Adipose tissue (tissue), 3 donors: ENCODE data around the gene IL19. TPM values are rescaled to one million over a fixed set of nuclear protein-coding genes. Genes with fewer than 3 reads are reported as not detected.
"Not testable (repeated sequence)": the region's sequence is repeated elsewhere in the genome, so short reads cannot be mapped to it uniquely, and the experiment has no call there.

Experiments
- H3K27ac ChIP-seq: one replicate; pipeline ENCODE4 v1.5.1; 2013; ENCODE audit warnings: low read depth, low read length
- WGBS, 3 donors: extraction: QIAGEN DNeasy Blood & Tissue Kit; methylation state at CpG; one replicate each; pipeline ENCODE4 v1.1.7; 2013; 5-methylcytosine and 5-hydroxymethylcytosine counted together
- polyA plus RNA-seq, 3 donors: library from polyadenylated mRNA; stranded (reverse); fragments of 200-250 nt; gene quantifications; one replicate each; pipeline ENCODE4 v1.2.3, GENCODE V29; 2013
- donor health status: healthy with polysubstance abuse.
- donor health status: Bipolar disorder and iron deficiency.
- donor health status: healthy.

Gene IL19
- polyA plus RNA-seq, 3 donors = 0.09 to 0.12 TPM; not detected in 1

DNA sequence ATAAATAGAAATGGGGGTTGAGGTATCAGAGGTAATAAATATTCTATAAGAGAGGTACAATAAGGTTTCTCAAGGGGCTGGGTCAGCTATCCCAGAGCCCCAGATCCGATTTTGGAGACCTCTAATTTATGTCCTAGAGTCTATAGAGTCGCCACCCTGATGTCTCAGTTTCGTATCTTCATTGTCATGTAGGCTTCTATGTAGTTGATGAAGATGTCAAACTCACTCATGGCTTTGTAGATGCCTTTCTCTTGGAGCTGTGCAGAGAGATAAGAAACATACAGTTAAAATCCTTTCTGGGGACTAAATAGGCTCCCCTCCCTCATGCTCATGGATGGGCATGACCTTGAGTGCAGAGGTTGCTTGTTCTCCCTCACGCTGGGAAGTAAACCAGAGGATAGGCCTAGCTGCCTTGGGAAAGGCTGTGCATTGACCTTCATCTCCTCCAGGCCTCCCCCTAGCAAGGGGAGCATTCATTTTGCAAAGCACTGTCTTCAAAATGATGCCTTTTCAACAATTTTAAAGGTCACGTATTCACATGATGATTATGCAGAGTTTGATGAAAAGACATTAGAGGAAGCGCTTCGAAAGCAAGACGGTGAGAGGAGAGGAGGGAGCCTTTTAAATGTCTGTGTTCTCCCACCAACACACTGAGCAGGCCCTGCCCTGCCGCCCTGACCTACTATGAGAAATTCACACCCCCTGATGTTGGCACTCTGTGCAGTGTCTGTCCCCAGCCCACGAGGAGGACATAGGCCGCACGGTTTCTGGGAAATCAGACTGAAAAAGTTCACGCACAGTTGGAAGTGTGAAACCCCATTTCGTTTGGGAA lies 1.9 kb upstream of the IL19 start:
- 77 to 84% (median 80%) methylated on average over 14 of the region's 14 CpGs for WGBS, 3 donors
- H3K27ac ChIP-seq = no peak overlapping the region

DNA sequence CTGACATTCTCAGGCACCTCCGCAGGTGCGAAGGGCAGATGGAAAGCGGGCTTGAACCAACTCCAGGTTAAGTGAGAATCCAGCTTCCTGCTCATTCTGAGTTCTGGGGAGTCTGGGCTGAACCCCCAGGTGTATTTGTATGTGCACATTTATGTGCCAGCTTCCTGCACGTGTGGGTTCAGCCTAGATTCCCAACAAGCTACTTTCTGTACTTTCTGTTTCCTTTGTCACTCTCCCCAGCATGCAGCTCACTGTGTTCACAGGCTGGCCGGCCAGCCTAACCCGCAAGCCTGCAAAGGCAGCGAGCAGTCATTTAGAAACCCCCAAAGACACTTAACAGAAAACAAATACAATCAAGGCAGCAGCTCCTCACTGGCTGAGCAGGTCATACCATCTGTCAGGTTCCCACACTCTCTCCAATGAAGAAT lies 1.3 kb upstream of the IL19 start:
- no peak overlapping the region for H3K27ac ChIP-seq
- 68 to 84% (median 83%) methylated on average over 7 of the region's 7 CpGs for WGBS, 3 donors

GRCh38 chr1:206771338-206771692 lies 742 bp downstream of the IL19 start:
- 46 to 79% (median 51%) methylated on average over 4 of the region's 4 CpGs for WGBS, 3 donors
- no peak overlapping the region for H3K27ac ChIP-seq

- no peak within 1 kb of the TSS for H3K27ac ChIP-seq
- 56 to 85% (median 60%) methylated on average over 8 of the region's 8 CpGs for WGBS, 3 donors
Measured at GRCh38 chr1:206772243-206772937, 1.8 kb downstream of the IL19 start, which contains the start of gene IL10. Gene IL10 (minus strand): TSS chr1:206772494. CDS start chr1:206772435, 59 bp downstream.

GRCh38 chr1:206774093-206774492 lies 3.5 kb downstream of the IL19 start:
- 63 to 90% (median 66%) methylated on average over 3 of the region's 3 CpGs for WGBS, 3 donors
- H3K27ac ChIP-seq = no peak overlapping the region

- 74 to 82% (median 75%) methylated on average over 4 of the region's 4 CpGs for WGBS, 3 donors
- H3K27ac ChIP-seq = no peak overlapping the region
Measured at GRCh38 chr1:206776229-206776628, 5.7 kb downstream of the IL19 start.

DNA sequence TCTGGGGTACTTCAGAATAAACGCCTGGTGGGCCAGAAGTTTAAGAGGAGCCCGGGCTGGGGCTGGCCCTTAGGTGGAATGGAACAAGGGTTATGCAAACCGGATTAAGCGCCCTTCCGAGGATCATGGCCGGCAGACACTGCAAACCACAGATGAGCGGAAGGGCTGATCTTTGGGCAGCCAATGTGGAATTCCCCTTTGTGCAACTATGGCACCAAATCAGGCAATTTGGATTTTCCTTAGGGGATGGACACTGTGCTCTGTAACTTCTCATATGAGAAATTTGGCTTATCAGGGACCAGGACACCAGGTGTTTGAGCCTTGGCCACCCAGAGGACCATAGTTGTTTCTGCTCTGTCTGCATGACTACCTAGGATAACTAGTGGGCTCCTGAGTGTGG lies 7.5 kb downstream of the IL19 start:
- H3K27ac ChIP-seq = no peak overlapping the region
- 79 to 92% (median 91%) methylated on average over 7 of the region's 7 CpGs for WGBS, 3 donors

DNA sequence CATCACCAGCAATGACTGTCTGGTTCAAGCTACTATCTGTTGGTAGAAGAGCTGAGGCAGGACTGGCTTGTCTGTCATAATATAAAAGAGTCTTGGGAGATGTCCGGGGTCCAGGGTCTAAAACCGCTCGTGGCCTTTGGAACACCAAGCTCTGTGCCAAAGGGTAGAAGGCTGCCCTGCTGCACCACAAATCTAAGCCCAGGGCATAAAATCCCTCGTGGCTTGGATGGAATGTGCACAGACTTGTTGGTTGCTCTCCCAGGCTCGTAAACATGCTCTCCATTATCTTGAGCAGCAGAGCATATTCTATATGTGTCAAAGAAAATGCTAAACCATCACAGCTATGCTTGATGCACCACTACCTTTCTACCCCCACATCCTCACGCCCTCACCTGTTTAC lies 8.3 kb downstream of the IL19 start:
- WGBS, 3 donors = 72 to 82% (median 73%) methylated on average over 6 of the region's 6 CpGs
- not testable (repeated sequence) for H3K27ac ChIP-seq

- 51 to 62% (median 53%) methylated on average over 2 of the region's 2 CpGs for WGBS, 3 donors
- H3K27ac ChIP-seq = no peak overlapping the region
Measured at GRCh38 chr1:206779638-206780037, 9.1 kb downstream of the IL19 start.

- 53 to 96% (median 55%) methylated on average over 2 of the region's 2 CpGs for WGBS, 3 donors
- no peak overlapping the region for H3K27ac ChIP-seq
Measured at GRCh38 chr1:206782448-206782847, 11.9 kb downstream of the IL19 start.

GRCh38 chr1:206783506-206783905 lies 12.9 kb downstream of the IL19 start:
- 80 to 89% (median 89%) methylated on average over 7 of the region's 7 CpGs for WGBS, 3 donors
- H3K27ac ChIP-seq = no peak overlapping the region

DNA sequence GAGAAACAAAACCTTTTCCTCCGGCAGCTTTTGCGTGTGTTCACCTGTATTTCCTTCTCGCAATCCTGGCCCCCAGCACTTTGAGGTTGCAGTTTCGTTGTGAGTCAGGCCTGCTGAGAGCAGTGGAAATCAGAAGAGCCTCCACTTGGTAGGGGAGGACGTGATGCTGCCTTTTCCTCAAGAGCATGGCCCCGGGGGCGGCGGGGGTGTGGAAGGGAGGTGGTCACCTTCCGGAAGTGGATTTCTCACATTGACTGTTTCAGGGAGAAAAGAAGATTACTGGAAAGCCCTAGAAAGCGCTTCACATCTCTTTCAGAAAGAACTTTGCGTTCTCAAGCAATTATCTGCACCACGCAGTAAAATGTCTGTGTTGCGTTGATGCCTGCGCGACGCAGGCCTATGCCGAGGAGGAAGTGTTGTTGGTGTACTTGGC lies 13.9 kb downstream of the IL19 start:
- H3K27ac ChIP-seq = no peak overlapping the region
- 88 to 93% (median 92%) methylated on average over 17 of the region's 17 CpGs for WGBS, 3 donors

- no peak overlapping the region for H3K27ac ChIP-seq
- 66 to 78% (median 67%) methylated on average over 4 of the region's 4 CpGs for WGBS, 3 donors
Measured at GRCh38 chr1:206785182-206785765, 14.7 kb downstream of the IL19 start.

DNA sequence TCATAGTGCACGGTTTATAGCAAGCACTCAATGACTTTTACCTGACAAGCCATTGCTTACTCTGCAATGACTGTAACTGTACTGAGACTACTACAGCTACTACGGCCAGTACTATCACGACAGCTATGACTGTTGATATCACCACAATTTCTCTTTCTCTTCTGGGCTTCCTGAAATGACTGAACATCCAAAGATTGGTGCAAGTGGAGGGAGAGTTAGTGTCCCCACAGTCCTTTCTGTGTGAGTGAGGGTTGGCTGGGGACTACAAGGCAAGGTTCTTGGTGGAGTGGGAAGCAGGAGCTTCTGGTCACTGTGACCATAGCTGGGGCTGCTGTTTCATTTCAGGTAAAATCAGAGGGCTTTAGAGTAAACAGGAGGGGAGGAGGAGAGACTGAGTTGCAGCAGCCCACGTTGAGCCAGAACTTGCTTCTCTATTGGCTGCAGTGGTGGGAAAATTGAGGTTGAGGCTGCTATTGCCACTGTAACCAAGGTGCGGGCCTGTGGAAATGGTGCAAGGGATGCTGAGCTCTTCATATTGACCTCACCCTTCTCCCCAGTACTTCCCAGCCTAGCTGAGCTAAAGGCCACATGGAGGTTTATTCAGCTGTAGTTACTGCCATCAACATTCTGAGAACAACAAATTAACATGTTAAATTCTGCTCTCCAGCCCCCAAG lies 15.8 kb downstream of the IL19 start:
- no peak overlapping the region for H3K27ac ChIP-seq
- WGBS, 3 donors = 79 to 95% (median 85%) methylated on average over 5 of the region's 5 CpGs

- H3K27ac ChIP-seq = no peak overlapping the region
- 74 to 78% (median 77%) methylated on average over 5 of the region's 5 CpGs for WGBS, 3 donors
Measured at GRCh38 chr1:206787891-206788290, 17.3 kb downstream of the IL19 start.

DNA sequence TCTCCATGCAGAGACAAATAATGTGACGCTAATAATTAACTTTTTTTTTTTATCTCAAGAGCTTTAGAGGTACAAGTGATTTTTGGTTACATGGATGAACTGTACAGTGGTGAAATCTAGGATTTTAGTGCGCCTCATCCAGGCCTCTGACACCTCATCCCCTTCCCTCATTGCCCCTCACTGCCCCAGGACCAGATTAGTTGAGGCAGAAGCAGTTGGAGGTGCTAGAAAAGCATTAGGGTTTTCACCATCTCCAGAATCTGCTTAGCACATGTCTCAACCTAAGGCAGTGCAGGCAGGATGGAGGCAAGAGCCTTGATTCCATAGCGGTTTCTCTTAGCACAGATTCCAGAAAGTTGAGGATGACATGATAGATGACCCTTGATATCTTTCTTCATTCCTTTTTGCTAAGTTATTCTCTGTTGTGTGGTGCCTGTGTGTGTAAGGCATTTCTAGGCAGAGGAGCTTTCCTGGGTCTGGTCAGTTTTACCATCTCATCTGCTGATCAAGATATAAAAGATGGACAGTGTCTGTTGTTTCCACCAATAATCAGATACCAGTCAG lies 18.0 kb downstream of the IL19 start:
- no peak overlapping the region for H3K27ac ChIP-seq
- WGBS, 3 donors = 84 to 95% (median 91%) methylated on average over 3 of the region's 3 CpGs

DNA sequence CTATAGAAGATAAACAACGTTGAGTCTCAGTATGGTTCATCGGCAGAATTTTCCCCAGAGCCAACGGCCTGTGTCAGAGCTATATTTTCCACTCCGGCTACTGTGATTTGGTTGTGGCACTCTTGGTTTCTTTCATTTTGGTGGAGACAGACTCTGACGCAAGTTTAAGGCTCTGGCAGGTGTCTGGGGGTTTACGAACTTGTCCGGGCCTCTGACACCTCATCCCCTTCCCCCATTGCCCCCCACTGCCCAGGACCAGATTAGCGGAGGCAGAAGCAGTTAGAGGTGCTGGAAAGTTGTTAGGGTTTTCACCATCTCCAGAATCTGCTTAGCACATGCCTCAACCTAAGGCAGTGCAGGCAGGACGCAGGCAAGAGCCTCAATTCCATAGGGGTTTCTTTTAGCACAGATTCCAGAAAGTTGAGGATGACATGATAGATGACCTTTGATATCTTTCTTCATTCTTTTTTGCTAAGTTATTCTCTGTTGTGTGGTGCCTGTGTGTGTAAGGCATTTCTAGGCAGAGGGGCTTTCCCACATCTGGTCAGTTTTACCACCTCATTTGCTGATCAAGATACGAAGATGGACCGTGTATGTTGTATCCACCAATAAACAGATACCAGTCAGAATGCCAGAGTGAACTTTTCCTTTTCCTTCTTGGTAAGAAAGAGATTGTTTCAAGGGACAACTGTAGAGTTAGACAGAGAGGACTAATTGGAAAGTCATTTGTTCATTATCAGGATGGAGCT lies 20.1 kb downstream of the IL19 start:
- no peak overlapping the region for H3K27ac ChIP-seq
- WGBS, 3 donors = 86 to 88% (median 86%) methylated on average over 11 of the region's 11 CpGs
